Stimulated activated naive CD4-positive, alpha-beta T cell treated with Interleukin-2 at 50 U/mL for 16 hours (primary cell): ENCODE results near the gene PEX14.
"Not testable (repeated sequence)": the region's sequence is repeated elsewhere in the genome, so short reads cannot be mapped to it uniquely, and the experiment has no call there.

Experiments
- DNase-seq: peaks from one replicate; lab custom pipeline; 2025; lab: John Stamatoyannopoulos, UW

The PEX14 gene, protein sequence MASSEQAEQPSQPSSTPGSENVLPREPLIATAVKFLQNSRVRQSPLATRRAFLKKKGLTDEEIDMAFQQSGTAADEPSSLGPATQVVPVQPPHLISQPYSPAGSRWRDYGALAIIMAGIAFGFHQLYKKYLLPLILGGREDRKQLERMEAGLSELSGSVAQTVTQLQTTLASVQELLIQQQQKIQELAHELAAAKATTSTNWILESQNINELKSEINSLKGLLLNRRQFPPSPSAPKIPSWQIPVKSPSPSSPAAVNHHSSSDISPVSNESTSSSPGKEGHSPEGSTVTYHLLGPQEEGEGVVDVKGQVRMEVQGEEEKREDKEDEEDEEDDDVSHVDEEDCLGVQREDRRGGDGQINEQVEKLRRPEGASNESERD

DNA sequence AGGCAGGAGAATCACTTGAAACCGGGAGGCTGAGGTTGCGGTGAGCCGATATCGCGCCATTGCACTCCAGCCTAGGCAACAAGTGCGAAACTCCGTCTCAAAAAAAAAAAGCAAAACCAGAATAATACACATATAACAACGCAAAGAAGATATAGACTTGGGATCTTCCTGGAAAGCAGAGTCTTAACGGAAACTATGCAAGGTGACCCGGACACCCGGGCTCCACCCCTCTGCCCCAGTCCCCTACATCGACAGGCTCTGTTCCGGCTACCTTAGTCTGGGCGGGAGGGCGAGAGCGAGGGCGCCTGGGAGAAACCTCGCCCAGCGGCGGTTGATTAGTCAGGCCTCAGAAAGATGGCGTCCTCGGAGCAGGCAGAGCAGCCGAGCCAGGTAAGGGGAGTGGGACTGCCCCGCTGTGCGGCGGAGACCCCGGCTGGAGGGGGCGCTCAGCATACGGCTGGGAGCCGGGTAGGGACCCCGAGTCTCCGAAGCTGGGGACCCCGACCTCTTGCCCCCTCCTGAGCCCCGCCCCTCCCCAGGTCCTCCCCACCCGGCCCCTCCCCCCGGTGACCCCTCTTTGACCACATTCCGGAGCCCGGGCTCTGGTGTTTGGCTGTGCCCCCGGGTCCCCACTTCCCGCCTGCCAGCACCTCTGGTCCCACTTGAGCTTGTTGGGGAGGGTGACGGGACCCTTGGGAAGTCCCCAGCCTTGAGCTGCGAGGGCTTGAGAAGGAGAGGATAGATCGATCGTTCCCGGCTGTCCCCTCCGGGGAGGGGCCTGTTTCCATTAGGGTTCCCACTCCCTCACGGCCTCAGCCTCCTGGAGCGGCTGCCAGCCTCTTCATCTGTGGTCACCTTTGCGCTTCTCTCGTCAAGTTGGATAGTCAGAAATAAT is at the start of gene PEX14:
PEX14 (plus strand) TSS at position 338 of the 895 bp plus-strand sequence; CDS start at position 355, 17 bp downstream.
- DNase-seq, result peak; percentile 86

GRCh38 chr1:10425826-10426534 is 48.8 kb upstream of the PEX14 start:
- DNase-seq, result not testable (repeated sequence)

- DNase-seq, result not testable (repeated sequence)
These were observed 48.3 kb upstream of the PEX14 start for GRCh38 chr1:10426535-10426848.

DNA sequence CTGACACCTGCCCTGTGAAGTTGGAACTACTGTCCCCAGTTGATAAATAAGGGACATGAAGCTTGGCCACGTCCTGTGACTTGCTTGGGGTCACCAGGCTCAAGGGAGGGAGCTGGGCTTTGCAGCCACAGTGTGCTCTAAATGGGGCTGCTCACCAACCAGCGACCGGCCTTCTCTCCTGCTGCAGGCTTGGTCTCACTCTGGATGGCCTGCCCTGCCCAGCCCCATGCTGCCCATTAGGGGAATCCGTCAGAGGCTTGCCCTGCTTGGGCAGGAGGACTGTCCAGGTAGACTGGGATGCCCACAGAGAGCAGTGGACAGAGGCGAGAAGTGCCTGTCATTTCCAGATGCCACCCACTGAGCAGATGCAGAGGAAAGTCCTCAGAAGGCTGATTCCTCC is 45.8 kb upstream of the PEX14 start:
- no peak for DNase-seq

DNA sequence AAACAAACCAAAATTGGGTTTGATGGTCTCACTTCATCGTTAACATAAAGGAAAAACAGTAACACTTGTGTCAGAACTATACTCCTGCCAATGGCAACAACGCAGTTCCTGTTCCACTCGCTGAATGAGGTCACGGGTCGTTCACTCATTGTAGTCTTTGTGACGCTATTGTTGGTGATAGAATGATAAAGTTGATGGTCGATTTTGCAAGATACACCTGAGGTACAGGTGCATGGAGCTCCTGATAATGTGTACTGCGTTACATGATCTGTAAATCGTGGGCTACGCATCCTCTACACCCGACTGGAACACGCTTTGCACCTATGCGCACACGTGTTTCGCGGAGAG is 44.9 kb upstream of the PEX14 start:
- DNase-seq, result no peak

DNA sequence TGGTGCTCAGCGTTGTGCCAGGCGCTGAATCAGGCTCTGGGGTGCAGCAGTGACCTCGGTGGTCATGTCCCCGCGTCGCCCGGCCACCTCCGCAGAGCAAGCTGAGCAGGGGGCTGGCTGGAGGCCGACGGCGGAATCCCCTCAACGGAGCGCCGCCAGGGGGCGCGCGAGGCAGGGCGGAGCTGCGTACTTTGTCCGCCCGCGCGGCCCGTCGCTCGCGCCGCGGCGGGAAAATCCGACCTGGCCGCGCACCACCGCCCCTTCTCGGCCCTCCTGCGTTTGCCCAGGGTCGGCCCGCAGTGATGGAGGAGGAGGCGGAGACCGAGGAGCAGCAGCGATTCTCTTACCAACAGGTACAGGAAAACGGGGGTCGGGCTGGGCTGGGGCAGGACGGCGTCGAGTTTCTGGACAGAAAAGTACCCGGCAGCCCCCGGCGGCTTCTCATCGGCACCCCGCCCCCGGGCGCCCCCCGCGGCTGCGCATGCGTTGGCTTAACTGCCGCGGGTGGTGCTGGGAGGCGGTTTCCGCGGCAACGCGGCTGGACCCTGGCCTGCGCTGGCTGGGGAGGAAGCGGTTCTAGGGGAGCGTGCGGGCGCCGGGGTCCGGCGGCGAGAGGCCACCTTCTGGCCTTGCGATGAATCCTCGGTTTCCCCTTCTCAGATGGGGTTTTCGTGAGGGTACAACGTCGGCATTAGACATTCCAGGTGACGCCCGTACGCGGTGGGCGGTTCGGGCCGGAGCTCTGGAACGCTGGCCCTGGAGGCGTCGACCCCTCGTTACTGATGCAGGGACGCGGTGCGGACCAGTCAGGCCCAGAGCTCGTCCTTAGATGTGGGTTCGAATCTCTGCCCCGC is 44.3 kb upstream of the PEX14 start, which contains the start of gene CENPS:
CENPS (plus strand) TSS at position 218 of the 854 bp plus-strand sequence; CDS start at position 303, 85 bp downstream.
- peak; percentile 86 for DNase-seq

DNA sequence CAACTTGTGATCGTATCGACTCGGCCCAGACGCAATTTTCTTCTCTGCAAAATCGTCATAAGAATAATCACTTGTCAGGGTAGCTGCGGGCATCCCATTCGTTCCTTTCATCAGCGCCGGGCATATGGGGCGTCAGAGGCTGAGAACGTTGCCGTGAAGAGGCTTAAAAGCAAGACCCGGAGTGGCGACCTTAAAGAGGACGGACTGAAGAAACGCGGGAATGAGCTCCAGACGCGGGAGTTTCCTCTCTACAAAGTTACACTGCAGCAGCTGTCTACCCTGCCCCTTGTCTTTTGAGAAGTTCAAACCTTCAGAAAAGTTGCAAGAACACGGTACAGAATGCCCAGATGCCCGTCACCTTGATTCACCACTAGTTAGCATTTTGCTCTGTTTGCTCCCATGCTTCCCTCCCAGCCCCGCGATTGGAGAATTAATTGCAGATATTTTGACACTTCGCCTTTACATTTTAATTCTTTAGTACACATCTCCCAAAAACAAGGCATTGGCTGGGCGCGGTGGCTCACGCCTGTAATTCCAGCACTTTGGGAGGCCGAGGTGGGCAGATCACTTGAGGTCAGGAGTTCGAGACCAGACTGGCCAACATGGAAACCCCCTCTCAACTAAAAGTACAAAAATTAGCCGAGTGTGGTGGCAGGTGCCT is 43.5 kb upstream of the PEX14 start:
- DNase-seq, result no peak

DNA sequence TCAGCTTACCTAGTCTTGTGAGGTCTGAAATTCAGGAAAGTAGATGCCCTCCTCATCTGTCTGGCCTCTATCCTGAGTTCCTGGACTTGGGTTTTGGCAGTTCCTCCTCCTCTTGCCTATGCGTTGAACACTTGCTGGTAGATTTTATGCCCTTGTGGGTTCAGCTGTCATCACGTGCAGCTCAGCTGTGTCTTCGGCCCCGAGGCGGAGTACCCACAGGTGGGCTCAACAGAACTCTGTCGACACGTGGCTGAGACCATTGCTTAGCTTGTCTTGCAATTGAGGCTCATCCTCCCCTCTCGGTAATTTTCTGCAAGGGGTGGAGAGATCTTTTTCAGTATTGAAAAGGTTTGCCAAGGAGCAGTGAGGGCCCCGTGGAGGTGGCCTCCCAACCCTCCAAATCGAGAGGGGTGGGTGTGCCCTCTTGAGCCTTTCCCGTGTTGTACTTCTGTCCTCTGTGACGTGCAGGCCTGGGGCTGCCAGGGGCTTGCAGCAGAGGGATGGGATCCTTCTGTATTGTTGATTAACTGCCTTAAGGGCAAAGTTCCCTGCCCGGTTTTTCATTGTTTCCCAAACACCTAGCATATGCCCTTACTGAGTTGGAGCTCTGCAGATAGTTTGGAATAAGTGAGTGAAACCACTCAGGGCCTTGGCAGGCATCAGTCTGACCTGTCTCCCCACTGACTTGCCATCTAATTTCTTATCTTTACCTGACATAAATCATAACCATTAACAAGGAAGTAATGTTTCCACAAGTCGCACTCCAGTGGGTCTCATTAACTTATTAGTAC is 41.6 kb upstream of the PEX14 start:
- no peak for DNase-seq

- DNase-seq, result no peak
These were observed 41.0 kb upstream of the PEX14 start for GRCh38 chr1:10433790-10434189.

- DNase-seq, result no peak
These were observed 40.2 kb upstream of the PEX14 start for GRCh38 chr1:10434590-10434989.

- DNase-seq, result no peak
These were observed 37.7 kb upstream of the PEX14 start for GRCh38 chr1:10437052-10437451.

DNA sequence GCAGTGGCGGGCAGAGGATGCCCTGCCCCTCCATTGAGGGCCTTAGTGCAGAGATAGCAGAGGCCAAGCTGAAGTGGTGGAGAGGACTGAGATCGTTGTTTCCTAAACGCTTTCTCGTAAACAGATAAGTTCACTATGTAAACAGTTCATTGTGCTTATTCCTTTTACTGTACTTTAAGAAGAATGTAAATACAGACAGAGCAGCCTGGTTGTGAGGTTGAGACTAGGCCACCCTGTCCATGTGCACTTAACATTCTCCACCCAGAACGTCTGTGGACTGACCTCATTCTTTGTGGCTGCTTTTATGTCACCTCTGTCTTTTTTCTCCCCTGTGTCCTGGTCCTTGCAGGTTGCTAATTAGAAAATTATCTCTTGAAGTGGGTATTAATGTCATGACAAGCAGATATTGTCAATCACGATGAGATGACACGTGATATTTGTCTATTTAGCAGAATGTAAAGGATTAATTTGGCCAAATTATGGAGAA is 36.0 kb upstream of the PEX14 start:
- no peak for DNase-seq

GRCh38 chr1:10440305-10440704 is 34.4 kb upstream of the PEX14 start:
- no peak for DNase-seq

GRCh38 chr1:10440794-10441193 is 34.0 kb upstream of the PEX14 start:
- DNase-seq, result no peak

DNA sequence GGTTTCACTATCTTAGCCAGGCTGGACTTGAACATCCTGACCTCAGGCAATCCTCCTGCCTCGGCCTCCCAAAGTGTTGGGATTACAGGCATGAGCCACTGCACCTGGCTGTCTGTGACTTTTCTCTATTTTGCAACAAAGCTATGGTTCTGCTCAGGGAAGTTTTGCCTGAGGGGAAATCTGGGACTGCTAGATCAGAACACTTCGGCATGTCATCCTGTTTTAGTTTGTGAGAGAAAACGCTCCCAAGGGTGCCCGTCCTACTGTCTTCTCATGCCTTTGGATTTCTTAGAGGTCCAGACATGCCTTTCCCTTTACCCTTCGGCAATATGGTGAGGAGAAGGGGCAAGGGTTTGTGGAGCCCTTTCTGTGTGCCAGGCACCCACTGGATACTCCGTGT is 30.5 kb upstream of the PEX14 start:
- no peak for DNase-seq

- DNase-seq, result no peak
These were observed 29.9 kb upstream of the PEX14 start for GRCh38 chr1:10444795-10445397.

DNA sequence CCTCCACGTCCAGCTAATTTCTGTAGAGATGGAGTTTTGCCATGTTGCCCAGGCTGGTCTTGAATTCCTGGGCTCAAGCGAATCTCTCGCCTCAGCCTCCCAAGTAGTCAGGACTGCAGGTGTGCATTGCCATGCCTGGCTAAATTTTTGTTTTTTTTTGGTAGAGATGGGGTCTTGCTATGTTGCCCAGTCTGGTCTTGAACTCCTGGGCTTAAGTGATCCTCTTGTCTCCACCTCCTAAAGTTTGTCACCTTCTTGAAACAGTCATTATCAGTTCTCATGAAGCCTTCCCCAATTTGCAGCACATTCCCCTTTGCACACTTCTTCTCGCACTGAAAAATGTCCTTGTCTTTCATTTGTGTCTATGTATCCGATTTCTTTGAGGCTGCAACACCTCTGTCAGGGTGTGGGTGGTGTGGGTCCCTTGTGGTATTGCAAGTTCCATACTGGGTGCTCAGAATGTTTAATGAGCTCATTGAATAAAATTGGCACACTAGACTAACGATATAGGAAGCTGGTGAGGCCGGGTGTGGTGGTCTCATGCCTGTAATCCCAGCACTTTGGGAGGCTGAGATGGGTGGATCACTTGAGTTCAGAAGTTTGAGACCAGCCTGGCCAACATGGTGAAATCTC is 27.8 kb upstream of the PEX14 start:
- DNase-seq, result no peak

DNA sequence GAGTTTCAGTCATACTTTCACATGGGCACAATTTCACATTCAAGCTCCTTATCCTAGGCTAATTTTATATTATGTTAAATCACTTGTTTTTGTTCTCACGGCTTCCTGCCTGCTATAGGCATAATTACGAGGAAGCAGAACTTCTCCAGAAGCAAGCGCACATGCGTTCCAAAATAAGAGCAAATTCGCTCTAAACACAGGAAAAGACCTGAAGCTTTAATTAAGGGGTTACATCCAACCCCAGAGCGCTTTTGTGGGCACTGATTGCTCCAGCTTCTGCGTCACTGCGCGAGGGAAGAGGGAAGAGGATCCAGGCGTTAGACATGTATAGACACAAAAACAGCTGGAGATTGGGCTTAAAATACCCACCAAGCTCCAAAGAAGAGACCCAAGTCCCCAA is 25.0 kb upstream of the PEX14 start, which contains the start of gene CORT:
CORT (plus strand) TSS at position 281 of the 400 bp plus-strand sequence. CDS start 193 bp downstream, outside the sequence.
- no peak for DNase-seq
